ENCODE measurements around the gene TMEM200C.
"Not testable (repeated sequence)": the region's sequence is repeated elsewhere in the genome, so short reads cannot be mapped to it uniquely, and the experiment has no call there.

DNA sequence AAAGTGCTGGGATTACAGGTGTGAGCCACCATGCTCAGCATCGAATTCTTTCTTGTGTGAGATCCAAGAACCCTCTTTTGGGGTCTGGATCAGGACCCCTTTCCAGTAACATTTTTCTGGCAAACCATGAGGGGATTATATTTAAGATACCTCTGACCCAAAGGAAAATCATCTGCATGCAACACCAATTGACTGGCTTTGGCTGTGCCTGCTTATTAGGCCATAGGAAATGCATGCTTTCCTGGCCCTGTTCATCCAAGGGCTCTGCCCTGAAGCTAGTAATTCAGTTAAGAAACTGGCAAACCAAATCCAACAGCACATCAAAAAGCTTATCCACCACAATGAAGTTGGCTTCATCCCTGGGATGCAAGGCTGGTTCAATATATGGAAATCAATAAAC, 33.2 kb downstream of the TMEM200C start:
- TF ChIP-seq, protein P1, sequence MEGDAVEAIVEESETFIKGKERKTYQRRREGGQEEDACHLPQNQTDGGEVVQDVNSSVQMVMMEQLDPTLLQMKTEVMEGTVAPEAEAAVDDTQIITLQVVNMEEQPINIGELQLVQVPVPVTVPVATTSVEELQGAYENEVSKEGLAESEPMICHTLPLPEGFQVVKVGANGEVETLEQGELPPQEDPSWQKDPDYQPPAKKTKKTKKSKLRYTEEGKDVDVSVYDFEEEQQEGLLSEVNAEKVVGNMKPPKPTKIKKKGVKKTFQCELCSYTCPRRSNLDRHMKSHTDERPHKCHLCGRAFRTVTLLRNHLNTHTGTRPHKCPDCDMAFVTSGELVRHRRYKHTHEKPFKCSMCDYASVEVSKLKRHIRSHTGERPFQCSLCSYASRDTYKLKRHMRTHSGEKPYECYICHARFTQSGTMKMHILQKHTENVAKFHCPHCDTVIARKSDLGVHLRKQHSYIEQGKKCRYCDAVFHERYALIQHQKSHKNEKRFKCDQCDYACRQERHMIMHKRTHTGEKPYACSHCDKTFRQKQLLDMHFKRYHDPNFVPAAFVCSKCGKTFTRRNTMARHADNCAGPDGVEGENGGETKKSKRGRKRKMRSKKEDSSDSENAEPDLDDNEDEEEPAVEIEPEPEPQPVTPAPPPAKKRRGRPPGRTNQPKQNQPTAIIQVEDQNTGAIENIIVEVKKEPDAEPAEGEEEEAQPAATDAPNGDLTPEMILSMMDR (conservative IDR thresholded peaks at IDR 0.05 in 1 of 2, IDR thresholded peaks at IDR 0.05 in 1 of 2; ENCODE audit: low read depth in 1 of 2, low read length in 2 of 2): not testable (repeated sequence)
- not testable (repeated sequence) for TF ChIP-seq EZH2 (IDR thresholded peaks at IDR 0.05; ENCODE audit: low read length, missing control alignments)
